Measurements from ENCODE around the gene ADAMTS8.

Gene ADAMTS8

DNA sequence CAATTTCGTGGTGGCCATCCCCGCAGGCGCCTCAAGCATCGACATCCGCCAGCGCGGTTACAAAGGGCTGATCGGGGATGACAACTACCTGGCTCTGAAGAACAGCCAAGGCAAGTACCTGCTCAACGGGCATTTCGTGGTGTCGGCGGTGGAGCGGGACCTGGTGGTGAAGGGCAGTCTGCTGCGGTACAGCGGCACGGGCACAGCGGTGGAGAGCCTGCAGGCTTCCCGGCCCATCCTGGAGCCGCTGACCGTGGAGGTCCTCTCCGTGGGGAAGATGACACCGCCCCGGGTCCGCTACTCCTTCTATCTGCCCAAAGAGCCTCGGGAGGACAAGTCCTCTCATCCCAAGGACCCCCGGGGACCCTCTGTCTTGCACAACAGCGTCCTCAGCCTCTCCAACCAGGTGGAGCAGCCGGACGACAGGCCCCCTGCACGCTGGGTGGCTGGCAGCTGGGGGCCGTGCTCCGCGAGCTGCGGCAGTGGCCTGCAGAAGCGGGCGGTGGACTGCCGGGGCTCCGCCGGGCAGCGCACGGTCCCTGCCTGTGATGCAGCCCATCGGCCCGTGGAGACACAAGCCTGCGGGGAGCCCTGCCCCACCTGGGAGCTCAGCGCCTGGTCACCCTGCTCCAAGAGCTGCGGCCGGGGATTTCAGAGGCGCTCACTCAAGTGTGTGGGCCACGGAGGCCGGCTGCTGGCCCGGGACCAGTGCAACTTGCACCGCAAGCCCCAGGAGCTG is 44.8 kb upstream of the ADAMTS8 start:
- H3K27ac ChIP-seq (ENCODE audit: low read length), result no peak overlapping the region
- peaks cover under 1% of the 10 kb centered on the region; the same call in 1 of the 2 replicates for H3K4me1 ChIP-seq (ENCODE audit: control insufficient read depth, insufficient read depth, low read length)
- no peak for DNase-seq (ENCODE audit: low read depth, low spot score)
- no peaks in the 10 kb centered on the region for H3K27me3 ChIP-seq (ENCODE audit: control insufficient read depth, insufficient read depth, low read length)
- WGBS (ENCODE audit: insufficient coverage, insufficient read length), result no CpG with 5 or more reads among the region's 52 CpGs
- H3K36me3 ChIP-seq (ENCODE audit: control insufficient read depth, insufficient read depth, low read length), result peaks cover 5% of the 10 kb centered on the region; the same call in 1 of the 2 replicates
- no peaks in the 10 kb centered on the region for H3K9me3 ChIP-seq (ENCODE audit: control insufficient read depth, insufficient read depth, low read length)
- H3K4me3 ChIP-seq (ENCODE audit: low read length), result no peak overlapping the region

GRCh38 chr11:130472434-130472961 is 44.1 kb upstream of the ADAMTS8 start:
- no peaks in the 10 kb centered on the region for H3K27me3 ChIP-seq (ENCODE audit: control insufficient read depth, insufficient read depth, low read length)
- H3K4me3 ChIP-seq (ENCODE audit: low read length), result no peak overlapping the region
- peaks cover 5% of the 10 kb centered on the region; the same call in 1 of the 2 replicates for H3K36me3 ChIP-seq (ENCODE audit: control insufficient read depth, insufficient read depth, low read length)
- WGBS (ENCODE audit: insufficient coverage, insufficient read length), result no CpG with 5 or more reads among the region's 7 CpGs
- no peaks in the 10 kb centered on the region for H3K4me1 ChIP-seq (ENCODE audit: control insufficient read depth, insufficient read depth, low read length)
- H3K27ac ChIP-seq (ENCODE audit: low read length), result no peak overlapping the region
- no peak for DNase-seq (ENCODE audit: low read depth, low spot score)
- H3K9me3 ChIP-seq (ENCODE audit: control insufficient read depth, insufficient read depth, low read length), result no peaks in the 10 kb centered on the region

GRCh38 chr11:130471731-130472433 is 43.5 kb upstream of the ADAMTS8 start:
- Histone ChIP-seq H3K9me3 (ENCODE audit: control insufficient read depth, insufficient read depth, low read length) (no peaks in the 10 kb centered on the region), H3K36me3 (ENCODE audit: control insufficient read depth, insufficient read depth, low read length) (peaks cover 5% of the 10 kb centered on the region; the same call in 1 of the 2 replicates), H3K27me3 (ENCODE audit: control insufficient read depth, insufficient read depth, low read length) (no peaks in the 10 kb centered on the region), H3K4me3 (ENCODE audit: low read length) (no peak overlapping the region), H3K4me1 (ENCODE audit: control insufficient read depth, insufficient read depth, low read length) (no peaks in the 10 kb centered on the region), H3K27ac (ENCODE audit: low read length) (no peak overlapping the region)
- WGBS (ENCODE audit: insufficient coverage, insufficient read length), result no CpG with 5 or more reads among the region's 11 CpGs
- no peak for DNase-seq (ENCODE audit: low read depth, low spot score)

DNA sequence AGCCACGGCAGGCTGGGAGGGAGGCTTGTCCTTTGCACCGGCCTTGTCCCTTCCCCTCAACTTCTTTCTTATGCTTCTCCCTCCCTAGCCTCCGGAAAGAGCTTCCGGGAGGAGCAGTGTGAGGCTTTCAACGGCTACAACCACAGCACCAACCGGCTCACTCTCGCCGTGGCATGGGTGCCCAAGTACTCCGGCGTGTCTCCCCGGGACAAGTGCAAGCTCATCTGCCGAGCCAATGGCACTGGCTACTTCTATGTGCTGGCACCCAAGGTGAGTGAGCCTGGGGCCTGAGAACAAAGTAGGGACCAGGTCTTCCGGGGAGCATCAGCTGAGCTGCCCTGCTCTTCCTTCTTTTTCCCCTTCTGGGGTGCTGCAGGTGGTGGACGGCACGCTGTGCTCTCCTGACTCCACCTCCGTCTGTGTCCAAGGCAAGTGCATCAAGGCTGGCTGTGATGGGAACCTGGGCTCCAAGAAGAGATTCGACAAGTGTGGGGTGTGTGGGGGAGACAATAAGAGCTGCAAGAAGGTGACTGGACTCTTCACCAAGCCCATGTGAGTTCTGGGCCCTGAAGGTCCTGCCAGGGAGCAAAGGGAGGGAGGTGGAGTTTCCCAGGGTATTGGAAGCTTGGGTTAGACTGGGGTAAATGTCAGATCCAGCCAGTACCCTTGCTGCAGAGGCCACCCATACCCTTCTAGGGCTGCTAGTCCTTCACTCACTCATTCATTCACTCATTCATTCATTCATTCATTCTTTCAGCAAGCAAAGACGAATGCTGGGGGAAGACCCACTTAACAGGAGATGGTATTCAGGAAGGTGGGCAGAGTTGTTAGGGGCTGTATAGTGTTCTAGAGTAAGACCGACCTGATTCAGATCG is 42.7 kb upstream of the ADAMTS8 start:
- no CpG with 5 or more reads among the region's 20 CpGs for WGBS (ENCODE audit: insufficient coverage, insufficient read length)
- Histone ChIP-seq H3K4me3 (ENCODE audit: low read length) (no peak overlapping the region), H3K27ac (ENCODE audit: low read length) (no peak overlapping the region), H3K36me3 (ENCODE audit: control insufficient read depth, insufficient read depth, low read length) (peaks cover 5% of the 10 kb centered on the region; the same call in 1 of the 2 replicates), H3K4me1 (ENCODE audit: control insufficient read depth, insufficient read depth, low read length) (no peaks in the 10 kb centered on the region), H3K9me3 (ENCODE audit: control insufficient read depth, insufficient read depth, low read length) (no peaks in the 10 kb centered on the region), H3K27me3 (ENCODE audit: control insufficient read depth, insufficient read depth, low read length) (no peaks in the 10 kb centered on the region)
- no peak for DNase-seq (ENCODE audit: low read depth, low spot score)

DNA sequence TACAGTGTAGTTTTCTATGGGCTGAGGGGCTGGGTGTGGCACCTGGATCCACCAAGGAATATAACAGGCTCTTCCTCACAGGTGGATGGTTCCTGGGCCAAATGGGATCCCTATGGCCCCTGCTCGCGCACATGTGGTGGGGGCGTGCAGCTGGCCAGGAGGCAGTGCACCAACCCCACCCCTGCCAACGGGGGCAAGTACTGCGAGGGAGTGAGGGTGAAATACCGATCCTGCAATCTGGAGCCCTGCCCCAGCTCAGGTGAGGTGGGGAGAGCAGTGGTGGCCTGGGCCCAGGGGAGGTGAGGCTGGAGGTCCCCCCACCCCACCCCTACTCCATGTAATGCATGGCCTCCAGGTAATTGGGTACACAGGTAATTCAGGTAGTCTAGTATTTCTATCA is 40.8 kb upstream of the ADAMTS8 start:
- H3K4me3 ChIP-seq (ENCODE audit: low read length), result no peak overlapping the region
- WGBS (ENCODE audit: insufficient coverage, insufficient read length), result no CpG with 5 or more reads among the region's 6 CpGs
- no peak for DNase-seq (ENCODE audit: low read depth, low spot score)
- no peaks in the 10 kb centered on the region for H3K9me3 ChIP-seq (ENCODE audit: control insufficient read depth, insufficient read depth, low read length)
- H3K36me3 ChIP-seq (ENCODE audit: control insufficient read depth, insufficient read depth, low read length), result peaks cover 5% of the 10 kb centered on the region; the same call in 1 of the 2 replicates
- no peak overlapping the region for H3K27ac ChIP-seq (ENCODE audit: low read length)
- H3K4me1 ChIP-seq (ENCODE audit: control insufficient read depth, insufficient read depth, low read length), result no peaks in the 10 kb centered on the region
- no peaks in the 10 kb centered on the region for H3K27me3 ChIP-seq (ENCODE audit: control insufficient read depth, insufficient read depth, low read length)

- Histone ChIP-seq H3K9me3 (ENCODE audit: control insufficient read depth, insufficient read depth, low read length) (no peaks in the 10 kb centered on the region), H3K27ac (ENCODE audit: low read length) (no peak overlapping the region), H3K27me3 (ENCODE audit: control insufficient read depth, insufficient read depth, low read length) (no peaks in the 10 kb centered on the region), H3K4me3 (ENCODE audit: low read length) (no peak overlapping the region), H3K4me1 (ENCODE audit: control insufficient read depth, insufficient read depth, low read length) (no peaks in the 10 kb centered on the region), H3K36me3 (ENCODE audit: control insufficient read depth, insufficient read depth, low read length) (peaks cover 4% of the 10 kb centered on the region; the same call in 1 of the 2 replicates)
- WGBS (ENCODE audit: insufficient coverage, insufficient read length), result no CpG with 5 or more reads among the region's 10 CpGs
- DNase-seq (ENCODE audit: low read depth, low spot score), result no peak
Observed at GRCh38 chr11:130467116-130467900, 38.9 kb upstream of the ADAMTS8 start.

GRCh38 chr11:130465263-130465662 is 36.9 kb upstream of the ADAMTS8 start:
- no peaks in the 10 kb centered on the region for H3K4me1 ChIP-seq (ENCODE audit: control insufficient read depth, insufficient read depth, low read length)
- H3K27ac ChIP-seq (ENCODE audit: low read length), result no peak overlapping the region
- no peak overlapping the region for H3K4me3 ChIP-seq (ENCODE audit: low read length)
- H3K36me3 ChIP-seq (ENCODE audit: control insufficient read depth, insufficient read depth, low read length), result peaks cover 4% of the 10 kb centered on the region; the same call in 1 of the 2 replicates
- no CpG with 5 or more reads among the region's 5 CpGs for WGBS (ENCODE audit: insufficient coverage, insufficient read length)
- DNase-seq (ENCODE audit: low read depth, low spot score), result no peak
- H3K9me3 ChIP-seq (ENCODE audit: control insufficient read depth, insufficient read depth, low read length), result no peaks in the 10 kb centered on the region
- H3K27me3 ChIP-seq (ENCODE audit: control insufficient read depth, insufficient read depth, low read length), result no peaks in the 10 kb centered on the region

DNA sequence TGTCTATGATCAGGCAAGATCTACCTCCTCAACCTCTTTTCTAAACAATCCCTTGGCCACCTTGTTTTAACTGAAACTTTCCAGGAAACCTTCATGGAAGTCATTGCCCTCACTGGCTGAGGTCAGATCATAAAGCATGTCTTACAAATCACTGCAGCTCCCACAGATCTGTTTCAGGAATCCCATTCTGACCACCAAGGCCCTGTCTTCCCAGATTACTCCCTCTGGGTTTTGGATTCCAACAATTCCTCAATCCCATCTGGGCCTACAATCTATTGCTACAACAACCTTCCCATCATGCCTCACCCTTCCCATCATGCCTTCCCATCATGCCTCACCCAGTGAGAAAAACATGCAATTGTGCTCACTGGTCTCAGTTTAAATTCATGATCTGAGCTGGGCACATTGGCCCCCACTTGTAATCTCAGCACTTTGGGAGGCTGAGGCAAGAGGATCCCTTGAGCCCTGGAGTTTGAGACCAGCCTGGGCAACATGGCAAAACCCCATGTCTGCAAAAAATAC is 35.9 kb upstream of the ADAMTS8 start:
- H3K4me1 ChIP-seq (ENCODE audit: control insufficient read depth, insufficient read depth, low read length), result no peaks in the 10 kb centered on the region
- no peaks in the 10 kb centered on the region for H3K9me3 ChIP-seq (ENCODE audit: control insufficient read depth, insufficient read depth, low read length)
- H3K36me3 ChIP-seq (ENCODE audit: control insufficient read depth, insufficient read depth, low read length), result peaks cover 4% of the 10 kb centered on the region; the same call in 1 of the 2 replicates
- no peak overlapping the region for H3K4me3 ChIP-seq (ENCODE audit: low read length)
- no peaks in the 10 kb centered on the region for H3K27me3 ChIP-seq (ENCODE audit: control insufficient read depth, insufficient read depth, low read length)
- DNase-seq (ENCODE audit: low read depth, low spot score), result no peak
- H3K27ac ChIP-seq (ENCODE audit: low read length), result no peak overlapping the region

DNA sequence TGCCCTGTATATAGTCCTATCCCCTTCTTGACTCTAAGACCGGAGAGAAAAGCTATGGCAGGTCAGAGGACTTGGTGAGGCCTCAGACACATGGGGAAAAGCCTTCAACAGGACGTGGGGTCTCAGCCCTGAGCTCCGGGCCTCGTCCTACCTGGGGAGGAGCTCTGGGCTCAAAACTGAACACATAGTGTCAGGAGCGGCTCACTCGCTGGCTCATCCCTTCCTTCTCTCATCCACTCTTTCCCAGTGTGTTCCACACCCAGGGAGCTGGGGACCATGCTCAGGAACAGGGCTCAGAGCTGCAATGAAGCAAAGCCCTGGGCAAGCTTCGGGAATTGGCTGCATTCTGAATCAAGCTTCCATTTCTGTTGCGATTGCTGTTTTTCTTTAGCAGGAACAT is 34.5 kb upstream of the ADAMTS8 start:
- no peaks in the 10 kb centered on the region for H3K27me3 ChIP-seq (ENCODE audit: control insufficient read depth, insufficient read depth, low read length)
- WGBS (ENCODE audit: insufficient coverage, insufficient read length), result no CpG with 5 or more reads among the region's 8 CpGs
- no peak overlapping the region for H3K4me3 ChIP-seq (ENCODE audit: low read length)
- peaks cover 4% of the 10 kb centered on the region; the same call in 1 of the 2 replicates for H3K36me3 ChIP-seq (ENCODE audit: control insufficient read depth, insufficient read depth, low read length)
- H3K9me3 ChIP-seq (ENCODE audit: control insufficient read depth, insufficient read depth, low read length), result no peaks in the 10 kb centered on the region
- no peaks in the 10 kb centered on the region for H3K4me1 ChIP-seq (ENCODE audit: control insufficient read depth, insufficient read depth, low read length)
- DNase-seq (ENCODE audit: low read depth, low spot score), result no peak
- H3K27ac ChIP-seq (ENCODE audit: low read length), result no peak overlapping the region
